HepG2 (cell line): ENCODE results near the gene PIK3R4. TPM values are rescaled to one million over a fixed set of nuclear protein-coding genes. Genes with fewer than 3 reads are reported as not detected.

Experiments used
- ATAC-seq: fragments of 200-7000 bp; cut with Tn5 transposase; 3 replicates; pipeline ENCODE4 v1.9.1; 2020; ENCODE audit warnings: mild to moderate bottlenecking, moderate library complexity
- BruUV-seq: library from RNA; stranded (reverse); fragments of 400-500 nt; replicated peaks from 2 replicates; lab custom pipeline; 2021; lab: Mats Ljungman, UMichigan
- CTCF ChIA-PET: fragments of 300-600 bp; formaldehyde crosslinking; extraction: SDS; loops from one replicate; lab custom pipeline; 2021; ENCODE audit warnings: low total read pairs, inconsistent platforms, low intra/inter-chr PET ratio; lab: Yijun Ruan, JAX
- POLR2A ChIA-PET: fragments of 350-600 bp; sonication (Branson Sonifier 250); formaldehyde crosslinking; loops from one replicate; lab custom pipeline; 2020; ENCODE audit warnings: antibody characterized with exemption, inconsistent platforms; lab: Yijun Ruan, JAX
- DNase-seq: peaks from one replicate; pipeline ENCODE4 v3.0.0-alpha.2; 2015; ENCODE audit warnings: low spot score
- FAIRE-seq: peaks from 3 replicates; lab custom pipeline; 2011; peaks lifted over from hg19 to GRCh38; lab: Jason Lieb, UNC
- H2AFZ ChIP-seq: one replicate; pipeline ENCODE4 v1.6.1; 2011; ENCODE audit warnings: low read length, inconsistent platforms
- H3K27ac ChIP-seq: fragments of 300-600 bp; 3 replicates; pipeline ENCODE4 v1.8.0; 2011; ENCODE audit warnings: mixed run types, mild to moderate bottlenecking, mixed read lengths, low read length, inconsistent platforms; ENCODE audit not compliant: insufficient read depth; ENCODE audit errors: extremely low read length
- H3K27me3 ChIP-seq, 2 experiments: fragments of 200-600 bp in 1 of 2; 2 replicates in 1 of 2; 3 replicates in 1 of 2; pipeline versions ENCODE4 v1.6.0 to v1.8.0; 2011; ENCODE audit warnings: low read length in 2 of 2, mild to moderate bottlenecking in 2 of 2, moderate library complexity in 2 of 2, inconsistent platforms in 1 of 2; ENCODE audit not compliant: insufficient read depth in 2 of 2, control insufficient read depth in 1 of 2
- H3K36me3 ChIP-seq, 2 experiments: fragments of 200-600 bp in 1 of 2; replicated peaks in 1 of 2; 2 replicates in 1 of 2; 3 replicates in 1 of 2; pipeline versions ENCODE4 v1.5.1 to v1.8.0; 2011; ENCODE audit warnings: low read length in 2 of 2, inconsistent platforms in 1 of 2; ENCODE audit not compliant: insufficient read depth in 2 of 2, control insufficient read depth in 1 of 2
- H3K4me1 ChIP-seq: 2 replicates; pipeline ENCODE4 v1.5.1; 2012; ENCODE audit warnings: low read length, inconsistent platforms; ENCODE audit not compliant: insufficient read depth
- H3K4me2 ChIP-seq: 2 replicates; pipeline ENCODE4 v1.6.0; 2011; ENCODE audit warnings: low read depth, low read length, inconsistent platforms
- H3K4me3 ChIP-seq, 3 experiments: fragments of 200-600 bp in 1 of 3; sonication (generic), shearing (Covaris generic) in 1 of 3; replicated peaks in 1 of 3; 2 replicates each; pipeline ENCODE4 v1.5.1; 2011 to 2016; ENCODE audit warnings: low read length in 3 of 3, inconsistent platforms in 2 of 3, low read depth in 2 of 3, mild to moderate bottlenecking in 2 of 3, control low read depth in 1 of 3, mixed read lengths in 1 of 3; ENCODE audit not compliant: insufficient read depth in 1 of 3
- H3K79me2 ChIP-seq: one replicate; pipeline ENCODE4 v1.6.1; 2011; ENCODE audit warnings: low read length, inconsistent platforms; ENCODE audit not compliant: insufficient read depth
- H3K9ac ChIP-seq: 2 replicates; pipeline ENCODE4 v1.6.0; 2011; ENCODE audit warnings: mild to moderate bottlenecking, low read depth, low read length, inconsistent platforms; ENCODE audit not compliant: insufficient read depth
- H3K9me3 ChIP-seq: 2 replicates; pipeline ENCODE4 v1.5.1; 2012; ENCODE audit warnings: mild to moderate bottlenecking, low read length
- H4K20me1 ChIP-seq: 2 replicates; pipeline ENCODE4 v1.6.0; 2011; ENCODE audit warnings: inconsistent platforms, mild to moderate bottlenecking, low read length, moderate library complexity; ENCODE audit not compliant: insufficient read depth
- DR1 ChIP-seq: sonication (generic); formaldehyde crosslinking; IDR thresholded peaks from 2 replicates; pipeline ENCODE4 v1.8.0; 2021; ENCODE audit warnings: mild to moderate bottlenecking, missing genetic modification reagents, inconsistent platforms
- GPN1 ChIP-seq: sonication (generic); formaldehyde crosslinking; IDR thresholded peaks from 2 replicates; pipeline ENCODE4 v1.5.1; 2020; ENCODE audit warnings: missing genetic modification reagents, borderline replicate concordance
- HHEX ChIP-seq: IDR thresholded peaks from 2 replicates; pipeline ENCODE4 v1.6.1; 2016; ENCODE audit warnings: control low read depth
- HNRNPL ChIP-seq: fragments of 200-400 bp; formaldehyde crosslinking; IDR thresholded peaks from 2 replicates; pipeline ENCODE4 v1.6.1; 2017; ENCODE audit warnings: mild to moderate bottlenecking, low read depth, low read length
- MATR3 ChIP-seq: sonication (generic); formaldehyde crosslinking; IDR thresholded peaks from 2 replicates; pipeline ENCODE4 v1.4.0; 2020; ENCODE audit warnings: missing genetic modification reagents
- RAD21 ChIP-seq: fragments of 450-650 bp; formaldehyde crosslinking; IDR thresholded peaks from 2 replicates; pipeline ENCODE4 v1.5.0; 2020; ENCODE audit warnings: mild to moderate bottlenecking
- U2AF1 ChIP-seq: fragments of 200-400 bp; formaldehyde crosslinking; optimal IDR thresholded peaks from 2 replicates; pipeline ENCODE3; 2017; ENCODE audit warnings: mild to moderate bottlenecking, low read depth, low read length
- ZNF333 ChIP-seq: sonication (generic); formaldehyde crosslinking; IDR thresholded peaks from 2 replicates; pipeline ENCODE4 v1.4.0; 2020; ENCODE audit warnings: mild to moderate bottlenecking, missing genetic modification reagents, borderline replicate concordance
- ZNF883 ChIP-seq: sonication (generic); formaldehyde crosslinking; IDR thresholded peaks from 2 replicates; pipeline ENCODE4 v1.5.1; 2020; ENCODE audit warnings: mild to moderate bottlenecking, missing genetic modification reagents; ENCODE audit errors: not compliant biosample characterization
- ZSCAN25 ChIP-seq: sonication (generic); formaldehyde crosslinking; IDR thresholded peaks from 2 replicates; pipeline ENCODE4 v1.8.0; 2022; ENCODE audit warnings: mild to moderate bottlenecking, missing genetic modification reagents
- WGBS: methylation state at CpG from one replicate; pipeline ENCODE4 v1.1.6; 2017; ENCODE audit warnings: low lambda C conversion rate; 5-methylcytosine and 5-hydroxymethylcytosine counted together
- in situ Hi-C: cut with HindIII; loops from 2 replicates; pipeline ENCODE4 v1.10.0; 2017; ENCODE audit warnings: low pct_unique_long_range_greater_than_20kb; ENCODE audit not compliant: extremely low pct_ligation_motif_present
- intact Hi-C: fragments of 100-400 bp; cut with micrococcal nuclease; formaldehyde crosslinking; loops from one replicate; pipeline ENCODE4 v1.10.0; 2022; ENCODE audit not compliant: unreplicated experiment
- polyA plus RNA-seq, 8 experiments: library from polyadenylated mRNA; depleted of rRNA in 3 of 8; stranded (reverse) in 7 of 8; unstranded in 1 of 8; fragments of >200 nt; fragmentation: Illumina TruSeq in 4 of 8; extraction: Trizol in 4 of 8; gene quantifications; 2 replicates each; pipeline versions ENCODE4 v1.2.1 to v1.2.3, GENCODE V29; 2011 to 2016; ENCODE audit warnings: low read depth in 4 of 8, missing spikeins in 1 of 8, mixed read lengths in 1 of 8; ENCODE audit not compliant: insufficient read depth in 1 of 8
- total RNA-seq, 5 experiments: library from RNA; depleted of rRNA; stranded (reverse); fragments of >200 nt; fragmentation: Illumina TruSeq; extraction: Trizol; gene quantifications; 2 replicates each; pipeline ENCODE4 v1.2.3, GENCODE V29; 2016; ENCODE audit warnings: low read depth in 1 of 5
- TF ChIP-seq, protein P1 (sequence below): sonication (generic); formaldehyde crosslinking; IDR thresholded peaks from 2 replicates; pipeline ENCODE4 v1.4.0; 2020; ENCODE audit warnings: missing genetic modification reagents
- TF ChIP-seq, protein P2 (sequence below): sonication (generic); formaldehyde crosslinking; conservative IDR thresholded peaks from 2 replicates; pipeline ENCODE4 v1.8.0; 2022; ENCODE audit warnings: mild to moderate bottlenecking, moderate library complexity, missing genetic modification reagents
- TF ChIP-seq, protein P3 (sequence below): sonication (generic); formaldehyde crosslinking; IDR thresholded peaks from 2 replicates; pipeline ENCODE4 v1.4.0; 2020; ENCODE audit warnings: missing genetic modification reagents, borderline replicate concordance
- TF ChIP-seq, protein P4 (sequence below): sonication (generic); formaldehyde crosslinking; IDR thresholded peaks from 2 replicates; pipeline ENCODE4; 2020; ENCODE audit warnings: missing genetic modification reagents, mild to moderate bottlenecking, borderline replicate concordance

The PIK3R4 gene
- total and polyA plus RNA-seq, 2 of the 13 experiments (the other 11 are each of a cell fraction or from before 2014, with no cell fraction given): 22.4 to 26.0 TPM

DNA sequence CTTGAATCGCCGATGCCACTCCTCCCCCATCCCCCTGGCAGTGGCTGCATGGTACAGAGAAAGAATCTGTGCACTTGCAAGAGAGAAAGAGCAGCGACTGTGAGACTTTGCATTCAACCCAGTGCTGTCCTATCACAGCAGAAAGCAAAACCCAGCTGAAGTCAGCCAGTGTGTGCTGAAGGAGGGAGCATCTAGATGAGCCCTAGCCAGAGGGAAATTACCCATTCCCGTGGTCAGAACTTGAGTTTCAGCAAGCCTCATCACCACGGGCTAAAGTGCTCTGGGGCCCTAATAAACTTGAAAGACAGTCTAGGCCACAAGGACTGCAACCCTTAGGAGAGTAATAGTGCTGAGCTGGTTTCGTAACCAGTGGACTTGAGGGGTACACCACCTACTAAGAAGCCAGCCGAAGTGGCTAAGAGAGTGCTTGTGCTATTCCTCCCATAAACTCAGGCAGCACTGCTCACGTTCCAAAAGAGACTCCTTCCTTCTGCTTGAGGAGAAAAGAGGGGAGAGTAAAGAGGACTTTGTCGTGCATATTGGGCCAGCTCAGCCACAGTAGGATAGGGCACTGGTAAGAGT is 15.2 kb upstream of the PIK3R4 start:
- no peaks in the 10 kb centered on the region for H4K20me1 ChIP-seq
- no peak overlapping the region for H2AFZ ChIP-seq
- FAIRE-seq: no peak
- no peak for ATAC-seq
- no peak overlapping the region for H3K4me3 ChIP-seq
- DNase-seq: no peak
- no TSS peak for BruUV-seq
- no peak overlapping the region for H3K27ac ChIP-seq
- peaks cover 0 to 2% of the 10 kb centered on the region in 2 experiments; a peak in 2 of 5 replicates for H3K27me3 ChIP-seq
- whole genome bisulfite sequencing: 23% methylated on average over 8 of the region's 9 CpGs
- no peaks in the 10 kb centered on the region for H3K79me2 ChIP-seq
- in situ Hi-C loops: no loop called here
- H3K9ac ChIP-seq: no peak overlapping the region
- no peaks in the 10 kb centered on the region for H3K9me3 ChIP-seq
- intact Hi-C loops: no loop called here
- H3K4me1 ChIP-seq: no peaks in the 10 kb centered on the region
- no peak overlapping the region for H3K4me2 ChIP-seq
- no peak for TF ChIP-seq U2AF1
- TF ChIP-seq MATR3 (CRISPR knock-in tag): no peak
- TF ChIP-seq ZNF333 (CRISPR knock-in tag): no peak
- no peak for TF ChIP-seq RAD21
- no peak for TF ChIP-seq ZSCAN25
- TF ChIP-seq GPN1 (CRISPR knock-in tag): no peak
- TF ChIP-seq, protein P1, sequence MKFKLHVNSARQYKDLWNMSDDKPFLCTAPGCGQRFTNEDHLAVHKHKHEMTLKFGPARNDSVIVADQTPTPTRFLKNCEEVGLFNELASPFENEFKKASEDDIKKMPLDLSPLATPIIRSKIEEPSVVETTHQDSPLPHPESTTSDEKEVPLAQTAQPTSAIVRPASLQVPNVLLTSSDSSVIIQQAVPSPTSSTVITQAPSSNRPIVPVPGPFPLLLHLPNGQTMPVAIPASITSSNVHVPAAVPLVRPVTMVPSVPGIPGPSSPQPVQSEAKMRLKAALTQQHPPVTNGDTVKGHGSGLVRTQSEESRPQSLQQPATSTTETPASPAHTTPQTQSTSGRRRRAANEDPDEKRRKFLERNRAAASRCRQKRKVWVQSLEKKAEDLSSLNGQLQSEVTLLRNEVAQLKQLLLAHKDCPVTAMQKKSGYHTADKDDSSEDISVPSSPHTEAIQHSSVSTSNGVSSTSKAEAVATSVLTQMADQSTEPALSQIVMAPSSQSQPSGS (CRISPR knock-in tag): no peak
- TF ChIP-seq, protein P2, sequence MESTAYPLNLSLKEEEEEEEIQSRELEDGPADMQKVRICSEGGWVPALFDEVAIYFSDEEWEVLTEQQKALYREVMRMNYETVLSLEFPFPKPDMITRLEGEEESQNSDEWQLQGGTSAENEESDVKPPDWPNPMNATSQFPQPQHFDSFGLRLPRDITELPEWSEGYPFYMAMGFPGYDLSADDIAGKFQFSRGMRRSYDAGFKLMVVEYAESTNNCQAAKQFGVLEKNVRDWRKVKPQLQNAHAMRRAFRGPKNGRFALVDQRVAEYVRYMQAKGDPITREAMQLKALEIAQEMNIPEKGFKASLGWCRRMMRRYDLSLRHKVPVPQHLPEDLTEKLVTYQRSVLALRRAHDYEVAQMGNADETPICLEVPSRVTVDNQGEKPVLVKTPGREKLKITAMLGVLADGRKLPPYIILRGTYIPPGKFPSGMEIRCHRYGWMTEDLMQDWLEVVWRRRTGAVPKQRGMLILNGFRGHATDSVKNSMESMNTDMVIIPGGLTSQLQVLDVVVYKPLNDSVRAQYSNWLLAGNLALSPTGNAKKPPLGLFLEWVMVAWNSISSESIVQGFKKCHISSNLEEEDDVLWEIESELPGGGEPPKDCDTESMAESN (CRISPR knock-in tag): no peak
- TF ChIP-seq HNRNPL: no peak
- TF ChIP-seq, protein P3, sequence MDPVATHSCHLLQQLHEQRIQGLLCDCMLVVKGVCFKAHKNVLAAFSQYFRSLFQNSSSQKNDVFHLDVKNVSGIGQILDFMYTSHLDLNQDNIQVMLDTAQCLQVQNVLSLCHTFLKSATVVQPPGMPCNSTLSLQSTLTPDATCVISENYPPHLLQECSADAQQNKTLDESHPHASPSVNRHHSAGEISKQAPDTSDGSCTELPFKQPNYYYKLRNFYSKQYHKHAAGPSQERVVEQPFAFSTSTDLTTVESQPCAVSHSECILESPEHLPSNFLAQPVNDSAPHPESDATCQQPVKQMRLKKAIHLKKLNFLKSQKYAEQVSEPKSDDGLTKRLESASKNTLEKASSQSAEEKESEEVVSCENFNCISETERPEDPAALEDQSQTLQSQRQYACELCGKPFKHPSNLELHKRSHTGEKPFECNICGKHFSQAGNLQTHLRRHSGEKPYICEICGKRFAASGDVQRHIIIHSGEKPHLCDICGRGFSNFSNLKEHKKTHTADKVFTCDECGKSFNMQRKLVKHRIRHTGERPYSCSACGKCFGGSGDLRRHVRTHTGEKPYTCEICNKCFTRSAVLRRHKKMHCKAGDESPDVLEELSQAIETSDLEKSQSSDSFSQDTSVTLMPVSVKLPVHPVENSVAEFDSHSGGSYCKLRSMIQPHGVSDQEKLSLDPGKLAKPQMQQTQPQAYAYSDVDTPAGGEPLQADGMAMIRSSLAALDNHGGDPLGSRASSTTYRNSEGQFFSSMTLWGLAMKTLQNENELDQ: no peak
- TF ChIP-seq, protein P4, sequence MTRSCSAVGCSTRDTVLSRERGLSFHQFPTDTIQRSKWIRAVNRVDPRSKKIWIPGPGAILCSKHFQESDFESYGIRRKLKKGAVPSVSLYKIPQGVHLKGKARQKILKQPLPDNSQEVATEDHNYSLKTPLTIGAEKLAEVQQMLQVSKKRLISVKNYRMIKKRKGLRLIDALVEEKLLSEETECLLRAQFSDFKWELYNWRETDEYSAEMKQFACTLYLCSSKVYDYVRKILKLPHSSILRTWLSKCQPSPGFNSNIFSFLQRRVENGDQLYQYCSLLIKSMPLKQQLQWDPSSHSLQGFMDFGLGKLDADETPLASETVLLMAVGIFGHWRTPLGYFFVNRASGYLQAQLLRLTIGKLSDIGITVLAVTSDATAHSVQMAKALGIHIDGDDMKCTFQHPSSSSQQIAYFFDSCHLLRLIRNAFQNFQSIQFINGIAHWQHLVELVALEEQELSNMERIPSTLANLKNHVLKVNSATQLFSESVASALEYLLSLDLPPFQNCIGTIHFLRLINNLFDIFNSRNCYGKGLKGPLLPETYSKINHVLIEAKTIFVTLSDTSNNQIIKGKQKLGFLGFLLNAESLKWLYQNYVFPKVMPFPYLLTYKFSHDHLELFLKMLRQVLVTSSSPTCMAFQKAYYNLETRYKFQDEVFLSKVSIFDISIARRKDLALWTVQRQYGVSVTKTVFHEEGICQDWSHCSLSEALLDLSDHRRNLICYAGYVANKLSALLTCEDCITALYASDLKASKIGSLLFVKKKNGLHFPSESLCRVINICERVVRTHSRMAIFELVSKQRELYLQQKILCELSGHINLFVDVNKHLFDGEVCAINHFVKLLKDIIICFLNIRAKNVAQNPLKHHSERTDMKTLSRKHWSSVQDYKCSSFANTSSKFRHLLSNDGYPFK (CRISPR knock-in tag): no peak
- no peak for TF ChIP-seq HHEX
- no peak for TF ChIP-seq DR1 (CRISPR knock-in tag)
- TF ChIP-seq ZNF883 (CRISPR knock-in tag): no peak
- CTCF ChIA-PET: no interaction called here
- no peaks in the 10 kb centered on the region for H3K36me3 ChIP-seq
- POLR2A ChIA-PET: no interaction called here
